Panc1 (cell line): ENCODE results near the gene WNK2. TPM values are rescaled to one million over a fixed set of nuclear protein-coding genes. Genes with fewer than 3 reads are reported as not detected.

Experiments used
- ATAC-seq: fragments of 200-7000 bp; cut with Tn5 transposase; 2 replicates; pipeline ENCODE4 v1.9.1; 2020; ENCODE audit warnings: mild to moderate bottlenecking, moderate library complexity
- BruUV-seq: library from RNA; stranded (reverse); fragments of 400-500 nt; replicated peaks from 2 replicates; lab custom pipeline; 2021; lab: Mats Ljungman, UMichigan
- CTCF ChIA-PET: fragments of 300-600 bp; sonication (Branson Sonifier 250); formaldehyde crosslinking; loops from one replicate; lab custom pipeline; 2022; ENCODE audit warnings: antibody characterized with exemption; lab: Charles Lee
- POLR2A ChIA-PET: fragments of 300-600 bp; sonication (Branson Sonifier 250); formaldehyde crosslinking; loops from one replicate; lab custom pipeline; 2022; ENCODE audit warnings: antibody characterized with exemption; lab: Charles Lee
- DNase-seq: peaks from one replicate; pipeline ENCODE4 v3.0.0-alpha.2; 2010; ENCODE audit warnings: low read depth, low spot score
- H3K27ac ChIP-seq: 2 replicates; pipeline ENCODE4 v1.5.1; 2011; ENCODE audit warnings: mild to moderate bottlenecking, low read length, inconsistent platforms
- H3K27me3 ChIP-seq: fragments of 200-500 bp; sonication (Bioruptor generic); 2 replicates; pipeline ENCODE4 v1.6.0; 2014; ENCODE audit warnings: low read length, inconsistent platforms; ENCODE audit not compliant: control insufficient read depth, insufficient read depth
- H3K36me3 ChIP-seq: fragments of 200-500 bp; sonication (Bioruptor generic); 2 replicates; pipeline ENCODE4 v1.5.1; 2014; ENCODE audit warnings: inconsistent platforms, mild to moderate bottlenecking, low read length, moderate library complexity; ENCODE audit not compliant: control insufficient read depth, insufficient read depth
- H3K4me1 ChIP-seq: 2 replicates; pipeline ENCODE4 v1.5.1; 2011; ENCODE audit warnings: inconsistent platforms, mild to moderate bottlenecking, low read length, moderate library complexity; ENCODE audit not compliant: control insufficient read depth, insufficient read depth
- H3K4me3 ChIP-seq, 2 experiments: 2 replicates each; pipeline ENCODE4 v1.5.1; 2011 to 2012; ENCODE audit warnings: low read depth in 2 of 2, low read length in 2 of 2, mild to moderate bottlenecking in 2 of 2, inconsistent platforms in 1 of 2, moderate library complexity in 1 of 2
- H3K9me3 ChIP-seq: fragments of 200-500 bp; sonication (Bioruptor generic); 2 replicates; pipeline ENCODE4 v1.5.1; 2014; ENCODE audit warnings: low read depth, mild to moderate bottlenecking, inconsistent platforms, low read length, moderate library complexity; ENCODE audit not compliant: control insufficient read depth, insufficient read depth
- POLR2AphosphoS5 ChIP-seq: IDR thresholded peaks from 2 replicates; pipeline ENCODE4 v1.6.1; 2012; ENCODE audit warnings: mild to moderate bottlenecking, low read depth, low read length, moderate library complexity
- SIN3A ChIP-seq: IDR thresholded peaks from 2 replicates; pipeline ENCODE4 v1.6.1; 2012; ENCODE audit warnings: low read depth, mild to moderate bottlenecking, low read length, moderate library complexity, borderline replicate concordance; ENCODE audit not compliant: insufficient read depth
- TCF7L2 ChIP-seq: IDR thresholded peaks from 2 replicates; pipeline ENCODE4 v1.6.1; 2011; ENCODE audit warnings: mild to moderate bottlenecking, low read depth, low read length, inconsistent platforms
- in situ Hi-C: cut with HindIII; loops from 2 replicates; pipeline ENCODE4 v1.10.0; 2016; ENCODE audit warnings: low sequenced_read_pairs, low pct_unique_long_range_greater_than_20kb
- intact Hi-C: fragments of 100-400 bp; cut with micrococcal nuclease; formaldehyde crosslinking; loops from one replicate; pipeline ENCODE4 v1.10.0; 2022; ENCODE audit not compliant: unreplicated experiment
- total RNA-seq: library from RNA; stranded (reverse); gene quantifications from one replicate; pipeline ENCODE4 v1.2.1, GENCODE V29; 2021; ENCODE audit not compliant: unreplicated experiment
- TF ChIP-seq, protein P1 (sequence below): fragments of 450-650 bp; IDR thresholded peaks from 2 replicates; pipeline ENCODE4 v1.5.1; 2017; ENCODE audit warnings: mild to moderate bottlenecking
- TF ChIP-seq, protein P2 (sequence below), 2 experiments: IDR thresholded peaks; 2 replicates each; pipeline ENCODE4 v1.6.1; 2011 to 2012; ENCODE audit warnings: low read depth in 2 of 2, control low read depth in 1 of 2, low read length in 1 of 2, mild to moderate bottlenecking in 1 of 2, moderate library complexity in 1 of 2; ENCODE audit not compliant: insufficient read depth in 1 of 2

The WNK2 gene
- total RNA-seq, 1 experiment from 2014 or later, result 13.7 TPM

DNA sequence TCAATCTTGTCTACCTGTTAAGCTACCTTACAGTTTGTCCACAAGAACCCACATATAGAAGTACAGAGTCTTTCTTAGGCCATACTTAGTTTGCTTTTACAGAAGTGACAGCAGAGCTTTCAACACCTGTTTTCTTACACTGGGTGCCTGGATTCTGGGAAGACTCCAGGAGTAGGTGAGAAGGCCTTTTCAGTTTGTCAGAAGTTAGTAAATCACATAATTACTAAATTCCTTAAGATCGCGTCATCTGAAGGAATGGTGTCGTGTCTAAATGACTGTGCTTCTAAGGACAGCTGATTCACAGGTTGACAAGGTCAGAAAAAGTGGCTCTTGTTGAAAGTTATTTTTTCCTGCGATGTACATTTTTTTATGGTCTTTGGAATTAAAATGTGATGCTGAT, 170.5 kb downstream of the WNK2 start:
- POLR2A ChIA-PET, result no interaction called here
- no TSS peak for BruUV-seq
- H3K36me3 ChIP-seq, result no peaks in the 10 kb centered on the region
- TF ChIP-seq, protein P1, sequence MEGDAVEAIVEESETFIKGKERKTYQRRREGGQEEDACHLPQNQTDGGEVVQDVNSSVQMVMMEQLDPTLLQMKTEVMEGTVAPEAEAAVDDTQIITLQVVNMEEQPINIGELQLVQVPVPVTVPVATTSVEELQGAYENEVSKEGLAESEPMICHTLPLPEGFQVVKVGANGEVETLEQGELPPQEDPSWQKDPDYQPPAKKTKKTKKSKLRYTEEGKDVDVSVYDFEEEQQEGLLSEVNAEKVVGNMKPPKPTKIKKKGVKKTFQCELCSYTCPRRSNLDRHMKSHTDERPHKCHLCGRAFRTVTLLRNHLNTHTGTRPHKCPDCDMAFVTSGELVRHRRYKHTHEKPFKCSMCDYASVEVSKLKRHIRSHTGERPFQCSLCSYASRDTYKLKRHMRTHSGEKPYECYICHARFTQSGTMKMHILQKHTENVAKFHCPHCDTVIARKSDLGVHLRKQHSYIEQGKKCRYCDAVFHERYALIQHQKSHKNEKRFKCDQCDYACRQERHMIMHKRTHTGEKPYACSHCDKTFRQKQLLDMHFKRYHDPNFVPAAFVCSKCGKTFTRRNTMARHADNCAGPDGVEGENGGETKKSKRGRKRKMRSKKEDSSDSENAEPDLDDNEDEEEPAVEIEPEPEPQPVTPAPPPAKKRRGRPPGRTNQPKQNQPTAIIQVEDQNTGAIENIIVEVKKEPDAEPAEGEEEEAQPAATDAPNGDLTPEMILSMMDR, result no peak
- TF ChIP-seq, protein P2, sequence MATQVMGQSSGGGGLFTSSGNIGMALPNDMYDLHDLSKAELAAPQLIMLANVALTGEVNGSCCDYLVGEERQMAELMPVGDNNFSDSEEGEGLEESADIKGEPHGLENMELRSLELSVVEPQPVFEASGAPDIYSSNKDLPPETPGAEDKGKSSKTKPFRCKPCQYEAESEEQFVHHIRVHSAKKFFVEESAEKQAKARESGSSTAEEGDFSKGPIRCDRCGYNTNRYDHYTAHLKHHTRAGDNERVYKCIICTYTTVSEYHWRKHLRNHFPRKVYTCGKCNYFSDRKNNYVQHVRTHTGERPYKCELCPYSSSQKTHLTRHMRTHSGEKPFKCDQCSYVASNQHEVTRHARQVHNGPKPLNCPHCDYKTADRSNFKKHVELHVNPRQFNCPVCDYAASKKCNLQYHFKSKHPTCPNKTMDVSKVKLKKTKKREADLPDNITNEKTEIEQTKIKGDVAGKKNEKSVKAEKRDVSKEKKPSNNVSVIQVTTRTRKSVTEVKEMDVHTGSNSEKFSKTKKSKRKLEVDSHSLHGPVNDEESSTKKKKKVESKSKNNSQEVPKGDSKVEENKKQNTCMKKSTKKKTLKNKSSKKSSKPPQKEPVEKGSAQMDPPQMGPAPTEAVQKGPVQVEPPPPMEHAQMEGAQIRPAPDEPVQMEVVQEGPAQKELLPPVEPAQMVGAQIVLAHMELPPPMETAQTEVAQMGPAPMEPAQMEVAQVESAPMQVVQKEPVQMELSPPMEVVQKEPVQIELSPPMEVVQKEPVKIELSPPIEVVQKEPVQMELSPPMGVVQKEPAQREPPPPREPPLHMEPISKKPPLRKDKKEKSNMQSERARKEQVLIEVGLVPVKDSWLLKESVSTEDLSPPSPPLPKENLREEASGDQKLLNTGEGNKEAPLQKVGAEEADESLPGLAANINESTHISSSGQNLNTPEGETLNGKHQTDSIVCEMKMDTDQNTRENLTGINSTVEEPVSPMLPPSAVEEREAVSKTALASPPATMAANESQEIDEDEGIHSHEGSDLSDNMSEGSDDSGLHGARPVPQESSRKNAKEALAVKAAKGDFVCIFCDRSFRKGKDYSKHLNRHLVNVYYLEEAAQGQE (IDR thresholded peaks at IDR 0.05; ENCODE audit: insufficient read depth in 1 of 2, low read depth in 2 of 2, low read length in 1 of 2), result no peak
- TF ChIP-seq SIN3A (no peak), POLR2AphosphoS5 (no peak), TCF7L2 (no peak)
- H3K4me1 ChIP-seq, result no peaks in the 10 kb centered on the region; the same call in 1 of the 2 replicates
- no peaks in the 10 kb centered on the region for H3K27me3 ChIP-seq
- ATAC-seq (no peak), DNase-seq (no peak)
- H3K27ac ChIP-seq, result no peak overlapping the region
- H3K4me3 ChIP-seq, result no peak overlapping the region
- intact Hi-C loops, result no loop called here
- 0 out of 2 replicates have a peak, but pooled peaks cover 4% of the 10 kb centered on the region for H3K9me3 ChIP-seq
- CTCF ChIA-PET, result no interaction called here
- in situ Hi-C loops, result no loop called here

DNA sequence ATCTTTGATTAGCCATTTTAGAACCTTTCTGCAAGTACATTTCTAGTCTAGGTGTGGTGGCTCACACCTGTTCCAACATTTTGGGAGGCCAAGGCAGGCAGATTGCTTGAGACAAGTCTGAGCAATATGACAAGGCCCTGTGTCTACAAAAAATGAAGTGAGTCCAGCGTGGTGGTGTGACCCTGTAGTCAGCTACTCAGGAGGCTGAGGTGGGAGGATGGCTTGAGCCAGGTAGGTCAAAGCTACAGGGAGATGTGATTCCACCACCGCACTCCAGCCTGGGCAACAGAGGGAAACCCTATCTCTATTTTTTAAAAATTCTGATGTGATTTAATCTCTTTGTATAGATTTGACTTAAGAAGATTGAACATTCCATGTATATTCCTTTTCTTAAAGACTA, 171.9 kb downstream of the WNK2 start:
- intact Hi-C loops, result no loop called here

More for the DNA sequence above, 171.9 kb downstream of the WNK2 start:
- no peaks in the 10 kb centered on the region for H3K27me3 ChIP-seq
- H3K4me1 ChIP-seq, result no peaks in the 10 kb centered on the region; the same call in 1 of the 2 replicates
- 0 out of 2 replicates have a peak, but pooled peaks cover 4% of the 10 kb centered on the region for H3K9me3 ChIP-seq
- no TSS peak for BruUV-seq
- no peak for TF ChIP-seq SIN3A
- TF ChIP-seq POLR2AphosphoS5, result no peak
- TF ChIP-seq, protein P2 (IDR thresholded peaks at IDR 0.05; ENCODE audit: insufficient read depth in 1 of 2, low read depth in 2 of 2, low read length in 1 of 2), result no peak
- no peak for TF ChIP-seq TCF7L2
- TF ChIP-seq, protein P1, result no peak
- in situ Hi-C loops, result no loop called here
- POLR2A ChIA-PET, result no interaction called here
- H3K4me3 ChIP-seq, result no peak overlapping the region
- no peak overlapping the region for H3K27ac ChIP-seq
- CTCF ChIA-PET, result no interaction called here
- no peaks in the 10 kb centered on the region for H3K36me3 ChIP-seq
- no peak for DNase-seq
- ATAC-seq, result no peak
